LNCaP clone FGC (cell line): Measurements from ENCODE around the gene UBE2J1.
"Not testable (repeated sequence)": the region's sequence is repeated elsewhere in the genome, so short reads cannot be mapped to it uniquely, and the experiment has no call there.

Experiments
- DNase-seq: peaks from one replicate; pipeline ENCODE4 v3.0.0-alpha.2; 2011; ENCODE audit warnings: low read depth
- H3K4me3 ChIP-seq: 2 replicates; pipeline ENCODE4 v1.5.1; 2011; ENCODE audit warnings: mild to moderate bottlenecking, low read depth, low read length, control low read depth
- TF ChIP-seq, protein P1 (sequence below): IDR thresholded peaks from 2 replicates; pipeline ENCODE4 v1.5.1; 2012; ENCODE audit warnings: mild to moderate bottlenecking; ENCODE audit not compliant: control insufficient read depth, insufficient read depth; ENCODE audit errors: extremely low read depth

The UBE2J1 gene

DNA sequence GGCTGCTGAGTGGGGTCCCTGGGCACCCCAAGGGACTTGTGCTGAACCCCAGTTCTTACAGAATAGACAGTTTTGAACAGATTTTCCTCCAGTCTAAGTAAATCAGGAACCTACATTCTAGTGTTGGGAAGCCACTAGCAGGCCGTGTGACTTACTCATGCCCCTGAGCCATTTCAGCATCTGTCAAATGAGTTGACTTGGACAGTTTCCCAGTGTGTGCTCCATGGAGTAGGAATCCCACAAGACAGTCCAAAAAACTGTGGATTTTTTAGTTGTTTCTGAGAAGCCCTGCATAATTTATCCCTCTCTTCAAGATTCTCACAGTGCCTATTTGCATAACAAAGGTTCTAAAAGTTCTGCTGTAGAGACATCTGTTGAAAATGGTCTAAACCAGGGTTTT lies 39.5 kb downstream of the UBE2J1 start:
- TF ChIP-seq, protein P1, sequence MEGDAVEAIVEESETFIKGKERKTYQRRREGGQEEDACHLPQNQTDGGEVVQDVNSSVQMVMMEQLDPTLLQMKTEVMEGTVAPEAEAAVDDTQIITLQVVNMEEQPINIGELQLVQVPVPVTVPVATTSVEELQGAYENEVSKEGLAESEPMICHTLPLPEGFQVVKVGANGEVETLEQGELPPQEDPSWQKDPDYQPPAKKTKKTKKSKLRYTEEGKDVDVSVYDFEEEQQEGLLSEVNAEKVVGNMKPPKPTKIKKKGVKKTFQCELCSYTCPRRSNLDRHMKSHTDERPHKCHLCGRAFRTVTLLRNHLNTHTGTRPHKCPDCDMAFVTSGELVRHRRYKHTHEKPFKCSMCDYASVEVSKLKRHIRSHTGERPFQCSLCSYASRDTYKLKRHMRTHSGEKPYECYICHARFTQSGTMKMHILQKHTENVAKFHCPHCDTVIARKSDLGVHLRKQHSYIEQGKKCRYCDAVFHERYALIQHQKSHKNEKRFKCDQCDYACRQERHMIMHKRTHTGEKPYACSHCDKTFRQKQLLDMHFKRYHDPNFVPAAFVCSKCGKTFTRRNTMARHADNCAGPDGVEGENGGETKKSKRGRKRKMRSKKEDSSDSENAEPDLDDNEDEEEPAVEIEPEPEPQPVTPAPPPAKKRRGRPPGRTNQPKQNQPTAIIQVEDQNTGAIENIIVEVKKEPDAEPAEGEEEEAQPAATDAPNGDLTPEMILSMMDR: no peak
- no peak for DNase-seq
- H3K4me3 ChIP-seq: no peak overlapping the region

DNA sequence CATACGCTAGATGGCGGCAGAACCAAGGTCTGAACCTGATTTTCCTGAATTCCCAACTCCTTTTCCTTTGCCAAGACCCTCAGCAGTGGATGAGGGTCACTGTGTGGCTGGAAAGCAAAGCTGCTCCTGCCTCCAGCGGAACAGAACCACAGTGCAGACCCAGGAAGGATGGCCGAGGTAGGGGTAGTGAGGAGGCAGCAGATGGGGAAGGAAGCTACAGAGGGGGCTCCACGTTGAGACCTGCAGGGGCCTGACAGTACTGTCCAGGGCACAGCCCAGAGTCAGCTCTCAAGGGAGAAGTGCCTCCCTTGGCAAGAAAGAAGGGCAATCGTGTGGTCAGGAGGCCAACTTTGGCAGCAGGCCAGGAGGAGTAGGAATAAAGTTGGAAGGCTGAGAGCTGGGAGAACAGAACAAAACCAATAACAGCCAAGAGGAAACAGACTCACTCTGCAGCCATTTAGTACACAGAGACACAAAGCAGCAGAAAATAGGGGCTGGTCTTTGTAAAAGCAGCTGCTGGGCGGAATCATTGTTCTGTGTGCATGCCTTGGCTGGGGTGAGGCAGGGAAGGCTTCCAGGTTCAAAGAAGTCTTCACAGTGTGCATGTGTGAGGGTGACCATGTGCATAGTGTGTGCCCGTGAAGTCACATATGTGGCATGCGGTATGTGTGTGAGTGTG lies 40.5 kb downstream of the UBE2J1 start:
- peak; percentile 6 for DNase-seq
- no peak overlapping the region for H3K4me3 ChIP-seq
- TF ChIP-seq, protein P1: no peak; the same call in 1 of the 2 replicates

DNA sequence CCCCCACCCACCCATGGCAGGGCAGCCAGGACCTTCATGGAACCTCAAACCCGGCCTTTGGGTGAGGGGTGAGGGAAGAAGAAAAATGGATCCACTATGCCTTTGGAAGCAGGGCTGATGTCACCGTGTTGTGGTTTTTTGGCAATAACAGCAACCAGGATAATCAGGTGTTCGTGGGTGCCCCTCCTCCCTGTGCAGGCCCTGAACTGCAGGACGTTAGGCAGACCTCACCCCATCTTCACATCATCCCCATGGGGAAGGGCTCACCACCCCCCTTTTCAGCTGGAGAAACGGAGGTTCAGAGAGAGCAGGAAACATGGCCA lies 41.0 kb downstream of the UBE2J1 start:
- DNase-seq: no peak

DNA sequence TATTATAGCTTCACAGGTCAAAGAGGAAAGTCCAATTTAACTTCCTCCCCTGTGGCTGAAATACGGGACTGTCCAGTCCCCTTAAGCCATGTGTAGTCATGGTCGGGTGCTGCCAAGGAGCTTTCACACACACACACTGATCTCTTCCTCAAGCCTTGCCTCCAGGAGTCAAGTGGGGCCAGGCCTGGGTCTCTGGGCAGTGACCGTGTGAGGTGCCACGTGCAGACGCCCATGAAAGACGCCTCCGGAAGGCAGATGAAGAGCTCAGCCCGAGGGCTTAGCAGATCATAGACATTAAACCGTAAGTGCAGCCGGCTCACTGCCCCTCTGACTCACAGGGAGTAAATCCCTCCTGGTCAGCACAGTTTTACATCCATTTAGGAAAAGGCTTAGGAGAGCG lies 41.6 kb downstream of the UBE2J1 start:
- no peak for DNase-seq
- no peak overlapping the region for H3K4me3 ChIP-seq
- TF ChIP-seq, protein P1: no peak

More for the DNA sequence above, 41.0 kb downstream of the UBE2J1 start:
- no peak overlapping the region for H3K4me3 ChIP-seq
- TF ChIP-seq, protein P1: peak; percentile 39; the same call in 1 of the 2 replicates

DNA sequence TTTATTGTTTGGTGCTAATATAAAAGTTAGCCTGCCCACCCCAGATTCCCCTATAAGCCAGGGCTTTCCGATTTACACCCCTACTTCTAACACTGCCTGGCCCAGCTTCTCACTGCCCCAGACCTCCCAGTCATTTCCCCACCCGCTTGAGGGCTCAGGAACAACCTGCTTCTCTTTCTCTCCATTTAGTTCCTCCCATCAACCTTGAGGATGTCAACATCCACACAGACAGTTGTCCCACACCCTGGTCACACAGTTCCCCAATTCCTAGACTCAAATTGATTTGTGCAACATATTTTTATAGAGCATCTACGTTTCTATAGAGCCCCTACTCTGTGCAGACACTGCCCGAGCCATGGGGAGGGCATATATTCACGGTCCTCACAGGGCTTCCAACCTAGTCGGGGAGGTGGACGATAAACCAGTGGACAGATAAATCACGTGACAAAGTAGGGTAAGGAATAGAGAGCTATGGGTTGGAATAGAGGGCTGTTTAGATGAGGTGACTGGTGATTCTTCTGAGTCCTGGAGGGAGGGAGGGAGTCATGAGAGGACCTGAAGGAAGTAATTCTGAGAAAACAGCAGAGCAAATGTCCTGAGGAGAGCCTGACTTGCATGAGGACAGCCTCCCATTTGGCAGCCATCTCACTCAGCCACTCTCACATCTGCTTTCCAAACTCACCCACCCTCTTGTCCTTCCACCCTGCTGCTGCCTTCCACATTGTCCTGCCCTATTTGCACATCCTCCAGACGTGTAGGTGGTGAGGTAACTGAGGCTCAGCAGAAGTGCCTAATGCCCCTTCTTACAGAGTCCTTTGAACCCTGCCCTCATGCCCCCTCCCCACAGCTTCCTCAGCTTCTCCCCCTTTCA lies 43.8 kb downstream of the UBE2J1 start:
- TF ChIP-seq, protein P1: no peak
- no peak overlapping the region for H3K4me3 ChIP-seq
- DNase-seq: no peak

DNA sequence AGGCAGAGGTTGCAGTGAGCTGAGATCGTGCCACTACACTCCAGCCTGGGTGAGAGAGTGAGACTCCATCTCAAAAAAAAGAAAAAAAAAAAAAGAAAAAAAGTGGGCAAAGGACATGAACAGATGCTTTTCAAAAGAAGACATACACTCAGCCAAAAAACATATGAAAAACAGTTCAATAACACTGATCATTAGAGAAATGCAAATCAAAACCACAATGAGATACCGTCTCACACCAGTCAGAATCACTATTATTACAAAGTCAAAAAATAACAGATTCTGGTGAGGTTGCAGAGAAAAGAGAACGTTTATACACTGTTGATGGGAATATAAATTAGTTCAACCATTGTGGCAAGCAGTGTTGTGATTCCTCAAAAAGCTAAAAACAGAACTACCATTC lies 48.0 kb downstream of the UBE2J1 start:
- not testable (repeated sequence) for H3K4me3 ChIP-seq

DNA sequence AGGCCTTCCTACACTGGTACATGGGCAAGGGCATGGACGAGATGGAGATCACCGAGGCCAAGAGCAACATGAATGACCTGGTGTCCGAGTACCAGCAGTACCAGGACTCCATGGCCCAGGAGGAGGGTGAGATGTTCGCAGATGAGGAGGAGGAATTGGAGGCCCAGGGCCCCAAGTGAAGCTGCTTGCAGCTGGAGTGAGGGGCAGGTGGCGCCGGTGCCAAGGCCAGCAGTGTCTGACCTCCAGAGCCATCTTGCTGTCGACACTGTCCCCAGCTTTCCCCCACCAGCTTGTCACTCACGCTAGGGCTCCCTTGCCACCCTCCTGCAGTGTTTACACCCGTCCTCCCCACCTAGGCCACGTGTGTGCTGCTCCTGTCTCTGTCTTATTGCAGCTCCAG lies 49.6 kb downstream of the UBE2J1 start:
- no peak for DNase-seq
- no peak overlapping the region for H3K4me3 ChIP-seq
- TF ChIP-seq, protein P1: no peak

More for the DNA sequence above, 48.0 kb downstream of the UBE2J1 start:
- not testable (repeated sequence) for DNase-seq
